OCI-LY7 (cell line): Measurements from ENCODE around the gene ACACA. TPM values are rescaled to one million over a fixed set of nuclear protein-coding genes. Genes with fewer than 3 reads are reported as not detected.

ENCODE experiments used
- BruUV-seq: library from RNA; stranded (reverse); fragments of 400-500 nt; replicated peaks from 2 replicates; lab custom pipeline; 2021; lab: Mats Ljungman, UMichigan
- CTCF ChIA-PET: fragments of 300-600 bp; sonication (Branson Sonifier 250); formaldehyde crosslinking; loops from one replicate; lab custom pipeline; 2022; ENCODE audit warnings: antibody characterized with exemption; ENCODE audit not compliant: unreplicated experiment; lab: Charles Lee
- POLR2A ChIA-PET: fragments of 300-600 bp; sonication (Branson Sonifier 250); formaldehyde crosslinking; loops from one replicate; lab custom pipeline; 2022; ENCODE audit warnings: antibody characterized with exemption; lab: Charles Lee
- DNase-seq: peaks from one replicate; pipeline ENCODE4 v3.0.0-alpha.2; 2015; ENCODE audit warnings: low spot score
- H2AFZ ChIP-seq: fragments of 200-600 bp; sonication (generic), shearing (Covaris generic); 2 replicates; pipeline ENCODE4 v1.6.1; 2014; ENCODE audit warnings: mild to moderate bottlenecking, antibody characterized with exemption, low read length, moderate library complexity
- H3K27ac ChIP-seq: fragments of 200-600 bp; sonication (generic); 2 replicates; pipeline ENCODE4 v1.5.1; 2014; ENCODE audit warnings: mixed run types, low read depth, mild to moderate bottlenecking, moderate library complexity, low read length, inconsistent platforms; ENCODE audit not compliant: poor library complexity, severe bottlenecking
- H3K36me3 ChIP-seq: fragments of 200-600 bp; sonication (generic); 2 replicates; pipeline ENCODE4 v1.6.1; 2014; ENCODE audit warnings: mild to moderate bottlenecking, antibody characterized with exemption, low read length, moderate library complexity, mixed read lengths; ENCODE audit not compliant: insufficient read depth
- H3K4me1 ChIP-seq: fragments of 200-600 bp; sonication (generic); 2 replicates; pipeline ENCODE4 v1.5.1; 2014; ENCODE audit warnings: mild to moderate bottlenecking, low read length; ENCODE audit not compliant: insufficient read depth, poor library complexity, severe bottlenecking
- H3K4me2 ChIP-seq: fragments of 200-600 bp; sonication (generic); 2 replicates; pipeline ENCODE4 v1.6.1; 2014; ENCODE audit warnings: mild to moderate bottlenecking, low read length
- H3K4me3 ChIP-seq: fragments of 200-600 bp; sonication (generic); 2 replicates; pipeline ENCODE4 v1.5.1; 2014; ENCODE audit warnings: mild to moderate bottlenecking, low read depth, low read length; ENCODE audit not compliant: poor library complexity, severe bottlenecking
- H3K79me2 ChIP-seq: fragments of 200-600 bp; sonication (generic); 2 replicates; pipeline ENCODE4 v1.6.1; 2016; ENCODE audit warnings: low read depth, mild to moderate bottlenecking, low read length, moderate library complexity, mixed read lengths; ENCODE audit not compliant: insufficient read depth
- H3K9me2 ChIP-seq: fragments of 200-600 bp; sonication (generic); 2 replicates; pipeline ENCODE4 v1.6.1; 2016; ENCODE audit warnings: mild to moderate bottlenecking, low read length, mixed read lengths; ENCODE audit not compliant: insufficient read depth
- H3K9me3 ChIP-seq: fragments of 200-600 bp; sonication (generic); 2 replicates; pipeline ENCODE4 v1.6.1; 2014; ENCODE audit warnings: mild to moderate bottlenecking, mixed run types, low read length, mixed read lengths
- H4K20me1 ChIP-seq: fragments of 200-600 bp; sonication (generic); 2 replicates; pipeline ENCODE4 v1.6.1; 2014; ENCODE audit warnings: mild to moderate bottlenecking, antibody characterized with exemption, low read length, moderate library complexity, mixed read lengths; ENCODE audit not compliant: insufficient read depth
- CTCF ChIP-seq: fragments of 200-600 bp; sonication (generic); conservative IDR thresholded peaks from 2 replicates; pipeline ENCODE4 v1.5.1; 2014; ENCODE audit warnings: mild to moderate bottlenecking, antibody characterized with exemption, low read length, moderate library complexity, mixed read lengths
- EZH2phosphoT487 ChIP-seq: fragments of 200-600 bp; sonication (generic); IDR thresholded peaks from 2 replicates; pipeline ENCODE4 v1.6.1; 2018; ENCODE audit warnings: low read depth, borderline replicate concordance, mild to moderate bottlenecking, mixed run types, antibody characterized with exemption, low read length, moderate library complexity, mixed read lengths
- intact Hi-C: fragments of 100-400 bp; cut with micrococcal nuclease; formaldehyde crosslinking; loops from one replicate; pipeline ENCODE4 v1.10.0; 2022; ENCODE audit not compliant: unreplicated experiment
- total RNA-seq, 2 experiments: library from RNA; depleted of rRNA in 1 of 2; stranded (reverse); fragments of >200 nt in 1 of 2; shearing (Covaris generic) in 1 of 2; gene quantifications; 2 replicates each; pipeline ENCODE4 v1.2.3, GENCODE V29; 2014 to 2022

Gene ACACA
- total RNA-seq, 2 experiments from 2014 or later: 32.1 to 98.3 TPM

GRCh38 chr17:37301288-37301687 lies 105.3 kb downstream of the ACACA start:
- no peak for DNase-seq
- 0 out of 2 replicates have a peak, but pooled peaks cover 6% of the 10 kb centered on the region for H4K20me1 ChIP-seq
- peaks cover 14% of the 10 kb centered on the region; the same call in 1 of the 2 replicates for H3K36me3 ChIP-seq
- intact Hi-C loops: no loop called here
- ChIA-PET CTCF (no interaction called here), POLR2A (no interaction called here)
- H3K9me2 ChIP-seq: no peaks in the 10 kb centered on the region
- no peak overlapping the region for H3K27ac ChIP-seq
- BruUV-seq: no TSS peak
- H3K9me3 ChIP-seq: no peaks in the 10 kb centered on the region
- no peaks in the 10 kb centered on the region for H3K4me1 ChIP-seq
- no peak for TF ChIP-seq CTCF
- no peak for TF ChIP-seq EZH2phosphoT487
- no peaks in the 10 kb centered on the region for H3K79me2 ChIP-seq
- H3K4me2 ChIP-seq: no peak overlapping the region; the same call in 1 of the 2 replicates
- H3K4me3 ChIP-seq: no peak overlapping the region
- no peak overlapping the region for H2AFZ ChIP-seq

- POLR2A ChIA-PET: interaction anchor here (0.5 kb wide), 1 partner anchor 135 kb away, joined by 3 read pairs; no protein-coding TSS in a partner anchor
- intact Hi-C loops: no loop called here
- H3K36me3 ChIP-seq: peaks cover 14% of the 10 kb centered on the region; the same call in 1 of the 2 replicates
- H4K20me1 ChIP-seq: 0 out of 2 replicates have a peak, but pooled peaks cover 6% of the 10 kb centered on the region
- H3K79me2 ChIP-seq: no peaks in the 10 kb centered on the region
- no peak overlapping the region for H2AFZ ChIP-seq
- DNase-seq: no peak
- no peaks in the 10 kb centered on the region for H3K9me2 ChIP-seq
- CTCF ChIA-PET: no interaction called here
- H3K27ac ChIP-seq: no peak overlapping the region
- no TSS peak for BruUV-seq
- no peaks in the 10 kb centered on the region for H3K4me1 ChIP-seq
- H3K9me3 ChIP-seq: no peaks in the 10 kb centered on the region
- no peak for TF ChIP-seq CTCF
- TF ChIP-seq EZH2phosphoT487: no peak
- no peak overlapping the region for H3K4me2 ChIP-seq
- H3K4me3 ChIP-seq: no peak overlapping the region
These were observed 106.0 kb downstream of the ACACA start for GRCh38 chr17:37300683-37301082.

- POLR2A ChIA-PET: interaction anchor here (0.5 to 1.4 kb wide), 3 partner anchors 9 to 624 kb away, joined by 3 to 4 read pairs (median 4); no protein-coding TSS in a partner anchor
These were observed 107.2 kb downstream of the ACACA start for GRCh38 chr17:37299257-37299980.

More at GRCh38 chr17:37299257-37299980, 107.2 kb downstream of the ACACA start:
- Histone ChIP-seq H3K9me2 (no peaks in the 10 kb centered on the region), H3K79me2 (no peaks in the 10 kb centered on the region), H3K4me2 (no peak overlapping the region; the same call in 1 of the 2 replicates), H3K4me3 (no peak overlapping the region), H3K4me1 (no peaks in the 10 kb centered on the region), H3K9me3 (no peaks in the 10 kb centered on the region), H3K36me3 (peaks cover 9% of the 10 kb centered on the region; the same call in 1 of the 2 replicates), H3K27ac (no peak overlapping the region), H4K20me1 (0 out of 2 replicates have a peak, but pooled peaks cover 6% of the 10 kb centered on the region), H2AFZ (no peak overlapping the region)
- CTCF ChIA-PET: no interaction called here
- TF ChIP-seq EZH2phosphoT487 (no peak), CTCF (no peak)
- DNase-seq: no peak
- intact Hi-C loops: no loop called here
- BruUV-seq: no TSS peak
